Activated CD8-positive, alpha-beta T cell treated with anti-CD3 and anti-CD28 coated beads, Interleukin-2, amount 10 ng/mL, durations not matched to agents 7 days and 5 days (primary cell): ENCODE data around the gene RPRD1B. TPM values are rescaled to one million over a fixed set of nuclear protein-coding genes. Genes with fewer than 3 reads are reported as not detected.
A peak's percentile ranks its signal among the peaks of the same experiment; 100 is the strongest.

ENCODE experiments used
- ATAC-seq: fragments of 150-1000 bp; cut with Tn5 transposase; one replicate; pipeline ENCODE4 v1.10.0; 2021; ENCODE audit warnings: moderate library complexity
- CTCF ChIA-PET: fragments of 350-600 bp; sonication (Branson Sonifier 250); formaldehyde crosslinking; loops from one replicate; lab custom pipeline; 2021; ENCODE audit warnings: antibody characterized with exemption; lab: Charles Lee
- POLR2A ChIA-PET: fragments of 350-600 bp; sonication (Branson Sonifier 250); formaldehyde crosslinking; loops from one replicate; lab custom pipeline; 2021; ENCODE audit warnings: antibody characterized with exemption; lab: Charles Lee
- DNase-seq: peaks from one replicate; pipeline ENCODE4 v3.0.0-alpha.2; 2020
- H3K27ac Mint-ChIP-seq: one replicate; pipeline ENCODE4 v1.8.0; 2021; ENCODE audit warnings: mild to moderate bottlenecking, mixed read lengths
- H3K27me3 Mint-ChIP-seq: one replicate; pipeline ENCODE4 v1.8.0; 2021; ENCODE audit warnings: low read depth, mixed read lengths
- H3K36me3 Mint-ChIP-seq: one replicate; pipeline ENCODE4 v1.8.0; 2021; ENCODE audit warnings: low read depth, mixed read lengths
- H3K4me1 Mint-ChIP-seq: one replicate; pipeline ENCODE4 v1.8.0; 2021; ENCODE audit warnings: low read depth, mixed read lengths
- H3K4me3 Mint-ChIP-seq: one replicate; pipeline ENCODE4 v1.8.0; 2021; ENCODE audit warnings: mild to moderate bottlenecking, mixed read lengths
- H3K9me3 Mint-ChIP-seq: one replicate; pipeline ENCODE4 v1.8.0; 2022; ENCODE audit warnings: mixed read lengths; ENCODE audit not compliant: insufficient read depth
- total RNA-seq, 2 experiments: library from RNA; stranded (reverse); gene quantifications; one replicate each; pipeline ENCODE4 v1.2.3, GENCODE V29; 2021

RPRD1B gene
- total RNA-seq, 2 experiments from 2014 or later = 32.4 to 34.3 TPM

DNA sequence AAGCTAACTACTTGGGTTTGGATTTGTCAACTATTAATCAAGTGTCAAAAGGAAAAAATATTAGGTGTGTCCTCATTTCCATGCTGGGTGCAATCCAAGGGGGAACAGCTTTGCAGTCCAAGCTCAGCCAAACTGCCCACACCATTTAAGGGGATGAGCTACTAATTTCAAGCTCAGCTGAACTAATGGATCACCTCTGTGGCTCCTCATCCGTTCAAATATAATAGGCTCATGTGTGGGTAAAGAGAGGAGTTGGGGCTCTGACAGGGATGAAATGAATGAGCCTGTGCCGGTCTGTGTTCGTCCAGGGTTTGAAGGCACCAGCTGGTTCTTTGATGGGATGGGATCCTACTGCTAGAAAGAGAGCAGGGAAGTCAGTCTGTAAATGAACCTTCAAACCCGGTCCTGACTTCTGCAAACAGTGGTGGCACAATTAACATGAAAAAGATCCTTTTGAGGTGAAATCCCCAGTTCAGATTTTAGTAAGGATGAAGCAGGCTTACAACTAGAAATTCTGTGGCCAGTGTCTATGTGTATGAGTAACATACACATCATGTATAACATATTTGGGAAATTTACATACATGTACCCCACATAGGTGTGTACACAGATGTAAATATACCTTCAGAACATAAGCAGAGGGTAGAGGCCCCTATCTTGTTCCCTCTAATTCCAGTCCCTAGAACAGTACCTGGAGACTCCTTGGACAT lies 42.2 kb upstream of the RPRD1B start:
- Mint-ChIP-seq H3K9me3 (no peaks in the 10 kb centered on the region), H3K4me3 (peak overlapping the region; percentile 21), H3K27me3 (no peaks in the 10 kb centered on the region), H3K4me1 (peaks cover 37% of the 10 kb centered on the region), H3K36me3 (peaks cover 55% of the 10 kb centered on the region), H3K27ac (peak overlapping the region; percentile 88)
- POLR2A ChIA-PET = interaction anchor here (0.6 kb wide), 2 partner anchors 227 to 231 kb away, joined by 3 to 4 read pairs; no protein-coding TSS in a partner anchor
- no peak for DNase-seq
- ATAC-seq = no peak
- CTCF ChIA-PET = interaction anchor here (0.6 to 1.7 kb wide), 4 partner anchors 16 to 76 kb away, joined by 3 to 5 read pairs (median 3); partner anchors contain the start of gene TTI1

DNA sequence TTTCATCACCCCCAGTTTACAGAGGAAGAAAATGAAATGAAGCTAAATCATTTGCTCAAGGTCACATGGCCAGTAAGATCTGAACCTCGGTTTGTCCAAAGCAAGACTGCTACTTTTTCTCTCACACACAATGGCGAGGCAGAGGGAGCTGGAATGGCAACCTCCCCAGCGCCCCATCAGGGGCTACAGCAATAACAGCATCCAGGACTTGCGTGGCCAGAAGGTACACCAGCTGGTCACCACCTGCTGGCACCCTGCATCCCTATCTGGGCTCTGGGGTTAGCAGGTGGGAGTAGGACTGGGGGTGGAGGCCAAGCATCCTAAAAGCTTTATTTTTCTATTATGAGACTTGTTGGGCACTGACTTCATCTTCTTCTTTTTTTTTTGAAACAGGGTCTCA lies 41.6 kb upstream of the RPRD1B start:
- Mint-ChIP-seq H3K27me3 (no peaks in the 10 kb centered on the region), H3K4me3 (no peak overlapping the region), H3K36me3 (peaks cover 55% of the 10 kb centered on the region), H3K9me3 (no peaks in the 10 kb centered on the region), H3K27ac (no peak overlapping the region), H3K4me1 (peaks cover 37% of the 10 kb centered on the region)
- ChIA-PET POLR2A (interaction anchor here (0.6 kb wide), 2 partner anchors 227 to 230 kb away, joined by 3 to 4 read pairs; no protein-coding TSS in a partner anchor), CTCF (interaction anchor here (0.6 to 2.2 kb wide), 5 partner anchors 16 to 427 kb away, joined by 3 to 14 read pairs (median 3); partner anchors contain the start of gene TTI1)
- no peak for DNase-seq
- no peak for ATAC-seq

DNA sequence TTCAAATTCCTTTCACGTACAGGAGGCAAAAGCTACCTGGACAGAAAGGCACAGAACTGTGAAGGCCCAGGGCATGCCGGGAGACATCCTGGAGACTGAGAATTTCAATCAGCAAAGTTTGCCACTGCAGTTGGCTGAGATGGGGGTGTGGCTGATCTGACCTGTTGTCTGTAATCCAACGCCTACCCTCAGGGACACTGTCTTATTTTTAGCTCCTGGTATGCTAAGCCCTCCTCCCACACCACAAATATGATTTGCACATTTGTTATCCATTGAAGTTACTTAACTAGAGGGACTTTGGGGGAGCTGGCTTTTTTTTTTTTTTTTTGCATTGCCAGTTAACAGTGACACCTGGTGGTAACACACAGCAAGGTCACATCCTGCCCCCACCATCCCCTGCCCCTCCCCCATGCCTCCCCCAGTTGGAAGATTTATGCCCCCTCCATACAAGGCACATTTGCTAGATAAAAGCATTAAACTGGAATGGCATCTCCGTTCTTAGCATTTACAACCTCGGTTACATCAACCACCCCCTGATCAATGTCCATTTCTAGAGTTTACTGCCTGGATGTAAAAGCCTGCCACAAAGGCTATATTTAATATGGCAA lies 40.6 kb upstream of the RPRD1B start:
- POLR2A ChIA-PET = no interaction called here
- peak overlapping the region; percentile 53 for H3K27ac Mint-ChIP-seq
- H3K4me1 Mint-ChIP-seq = peaks cover 37% of the 10 kb centered on the region
- ATAC-seq (no peak), DNase-seq (peak; percentile 55)
- H3K9me3 Mint-ChIP-seq = no peaks in the 10 kb centered on the region
- no peaks in the 10 kb centered on the region for H3K27me3 Mint-ChIP-seq
- H3K4me3 Mint-ChIP-seq = no peak overlapping the region
- CTCF ChIA-PET = interaction anchor here (0.8 to 2.4 kb wide), 5 partner anchors 13 to 428 kb away, joined by 3 to 14 read pairs (median 5); partner anchors contain the start of genes RPRD1B and TTI1
- peaks cover 51% of the 10 kb centered on the region for H3K36me3 Mint-ChIP-seq

DNA sequence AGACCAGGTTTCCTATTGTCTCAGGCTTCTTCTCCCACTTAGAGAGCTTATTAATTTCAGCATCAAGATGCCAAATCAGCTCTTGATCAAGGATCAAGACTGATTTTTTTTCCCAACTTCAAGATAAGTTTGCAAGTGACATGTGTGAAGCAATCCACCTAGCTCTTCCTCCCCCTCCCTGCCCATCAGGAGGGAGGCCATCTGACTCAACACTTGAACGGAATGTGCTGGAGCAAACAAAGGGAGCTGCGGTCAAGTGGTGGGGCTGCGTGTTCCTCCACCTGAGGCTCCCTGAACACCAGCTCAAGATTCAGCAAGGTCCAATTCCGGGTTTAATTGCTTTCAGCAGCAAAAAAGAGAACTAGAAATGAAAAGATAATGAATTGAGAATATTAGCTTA lies 39.0 kb upstream of the RPRD1B start:
- no peak for ATAC-seq

DNA sequence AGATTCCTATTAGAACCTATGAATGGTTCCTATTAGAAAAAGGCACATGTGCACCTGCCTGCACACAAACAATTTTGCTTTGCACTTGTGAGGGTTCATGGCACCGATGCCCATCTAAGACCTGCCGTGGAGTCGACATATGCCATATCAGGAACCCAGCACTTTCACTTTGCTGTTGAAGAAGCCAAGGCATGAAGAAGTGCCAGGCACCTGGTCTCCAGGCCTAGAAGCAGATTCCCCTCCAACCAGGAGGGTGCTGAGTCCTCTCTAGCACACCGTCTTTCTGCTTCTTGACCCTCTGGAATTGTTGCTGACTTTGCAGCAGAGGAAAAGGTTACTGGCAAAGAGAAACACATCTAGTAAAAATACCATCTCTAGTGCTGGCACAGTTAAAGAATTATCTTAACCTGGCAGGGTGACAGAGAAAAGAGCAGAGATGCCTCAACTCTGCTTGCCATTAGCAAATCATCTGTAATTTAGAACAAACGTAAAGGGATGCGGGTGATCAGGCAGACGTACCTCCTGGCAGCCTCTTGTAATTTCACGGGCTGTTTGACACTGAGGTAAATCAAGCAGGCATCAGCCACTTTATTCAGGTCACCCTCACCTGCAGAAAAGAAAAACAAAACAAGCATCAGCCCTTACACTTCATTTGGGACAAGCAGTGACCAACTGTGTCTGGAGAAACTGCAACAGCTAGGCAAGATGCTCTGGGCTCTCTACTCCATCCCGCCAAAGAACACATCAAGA lies 37.5 kb upstream of the RPRD1B start:
- peak overlapping the region; percentile 2 for H3K27ac Mint-ChIP-seq
- ATAC-seq = no peak

More for the DNA sequence above, 39.0 kb upstream of the RPRD1B start:
- DNase-seq = no peak
- Mint-ChIP-seq H3K9me3 (no peaks in the 10 kb centered on the region), H3K27ac (no peak overlapping the region), H3K4me1 (peaks cover 31% of the 10 kb centered on the region), H3K27me3 (no peaks in the 10 kb centered on the region), H3K4me3 (no peak overlapping the region), H3K36me3 (peaks cover 51% of the 10 kb centered on the region)
- POLR2A ChIA-PET = no interaction called here
- CTCF ChIA-PET = interaction anchor here (1.2 to 2.4 kb wide), 4 partner anchors 33 to 429 kb away, joined by 3 to 8 read pairs (median 4); partner anchors contain the start of genes RPRD1B and TTI1

DNA sequence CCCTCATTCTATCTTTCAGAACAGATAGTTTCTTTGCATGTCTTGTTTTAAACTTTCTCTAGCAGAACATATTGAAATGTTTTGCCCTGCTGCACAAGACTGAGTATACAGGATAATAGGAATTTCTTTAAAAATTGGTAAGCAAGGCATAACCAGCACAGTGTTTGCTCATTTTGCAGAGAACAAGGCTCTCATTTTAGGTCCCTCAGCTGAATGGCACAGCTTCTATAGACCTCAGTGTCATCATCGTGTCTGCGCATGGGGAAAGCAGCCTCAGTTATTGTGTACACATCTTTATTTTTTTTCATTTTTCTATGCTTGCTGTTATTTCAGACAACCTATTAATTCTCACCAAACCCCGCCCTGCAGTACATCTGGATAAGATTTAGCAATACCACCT lies 36.0 kb upstream of the RPRD1B start:
- no peak overlapping the region for H3K4me3 Mint-ChIP-seq
- H3K27ac Mint-ChIP-seq = no peak overlapping the region
- CTCF ChIA-PET = no interaction called here

More for the DNA sequence above, 37.5 kb upstream of the RPRD1B start:
- no peaks in the 10 kb centered on the region for H3K9me3 Mint-ChIP-seq
- ChIA-PET CTCF (interaction anchor here (1.5 kb wide), 1 partner anchor 31 kb away, joined by 3 read pairs; no protein-coding TSS in a partner anchor), POLR2A (no interaction called here)
- H3K36me3 Mint-ChIP-seq = peaks cover 50% of the 10 kb centered on the region
- peaks cover 16% of the 10 kb centered on the region for H3K4me1 Mint-ChIP-seq
- no peak for DNase-seq
- no peak overlapping the region for H3K4me3 Mint-ChIP-seq
- H3K27me3 Mint-ChIP-seq = no peaks in the 10 kb centered on the region

DNA sequence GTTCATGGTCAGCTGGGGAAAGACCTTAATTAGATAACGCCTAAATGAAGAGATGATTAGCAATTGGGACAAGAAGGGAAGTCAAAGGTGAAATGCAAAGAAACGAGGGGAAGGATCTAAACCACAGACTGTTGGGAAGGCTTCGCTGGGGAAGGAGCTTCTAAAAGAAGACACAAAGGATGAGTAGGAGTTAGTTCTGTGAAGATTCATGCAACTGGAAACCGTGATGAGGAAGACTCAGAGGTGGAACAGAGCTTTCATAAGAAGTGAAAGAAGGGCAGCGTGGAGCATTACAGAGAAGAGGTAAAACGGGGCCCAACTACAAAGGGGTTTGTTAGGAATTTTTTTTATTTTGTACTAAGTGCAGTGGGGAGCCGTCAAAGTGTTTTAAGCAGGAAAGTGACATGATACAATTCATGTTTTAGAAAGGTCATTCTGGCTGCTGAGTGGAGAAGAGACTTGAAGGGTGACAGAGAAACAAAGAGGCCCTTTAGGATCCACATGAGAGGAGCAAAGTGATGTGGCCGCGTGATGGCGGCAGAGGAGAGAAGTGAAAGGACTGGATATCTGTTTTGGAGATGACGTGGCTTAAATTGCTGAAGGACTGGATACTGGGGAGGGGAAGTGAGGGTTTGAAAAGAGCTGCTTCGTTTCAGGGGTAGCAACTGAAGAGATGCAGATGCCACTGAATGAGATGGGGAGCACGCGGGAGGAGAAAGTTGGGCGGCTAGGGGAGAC lies 33.9 kb upstream of the RPRD1B start:
- no peak overlapping the region for H3K4me3 Mint-ChIP-seq
- DNase-seq (no peak), ATAC-seq (no peak)
- no peaks in the 10 kb centered on the region for H3K9me3 Mint-ChIP-seq
- ChIA-PET CTCF (interaction anchor here (1.2 kb wide), 1 partner anchor 11 kb away, joined by 4 read pairs; no protein-coding TSS in a partner anchor), POLR2A (interaction anchor here (0.7 to 1.0 kb wide), 2 partner anchors 34 to 931 kb away, joined by 3 read pairs; partner anchors contain the start of genes RPRD1B and TTI1)
- H3K36me3 Mint-ChIP-seq = peaks cover 46% of the 10 kb centered on the region
- no peaks in the 10 kb centered on the region for H3K4me1 Mint-ChIP-seq
- H3K27me3 Mint-ChIP-seq = no peaks in the 10 kb centered on the region
- no peak overlapping the region for H3K27ac Mint-ChIP-seq

More for the DNA sequence above, 36.0 kb upstream of the RPRD1B start:
- Mint-ChIP-seq H3K9me3 (no peaks in the 10 kb centered on the region), H3K36me3 (peaks cover 53% of the 10 kb centered on the region), H3K27me3 (no peaks in the 10 kb centered on the region), H3K4me1 (peaks cover 7% of the 10 kb centered on the region)
- DNase-seq (no peak), ATAC-seq (no peak)
- POLR2A ChIA-PET = interaction anchor here (1.2 kb wide), 1 partner anchor 36 kb away, joined by 5 read pairs; the partner anchor contains the start of gene RPRD1B

DNA sequence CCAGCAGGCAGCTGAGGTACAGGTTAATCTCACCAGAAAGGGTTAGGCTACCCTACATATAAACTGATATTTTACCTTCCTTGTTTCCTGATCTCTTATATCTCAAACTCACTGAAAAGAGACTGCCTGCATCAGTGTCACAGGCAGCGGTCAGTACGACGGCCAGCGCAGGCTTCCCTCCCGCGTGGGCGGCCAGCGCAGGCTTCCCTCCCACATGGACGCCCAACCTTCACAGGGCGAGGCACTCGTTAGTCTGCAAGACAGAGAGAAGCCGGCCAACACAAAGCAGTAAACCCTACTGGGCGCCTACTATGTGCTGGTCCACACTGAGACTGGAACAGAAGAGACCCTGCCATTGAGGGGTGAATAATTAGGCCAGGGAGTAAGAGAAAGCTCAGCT lies 33.3 kb upstream of the RPRD1B start:
- Mint-ChIP-seq H3K4me1 (no peaks in the 10 kb centered on the region), H3K9me3 (no peaks in the 10 kb centered on the region), H3K36me3 (peaks cover 45% of the 10 kb centered on the region), H3K27me3 (no peaks in the 10 kb centered on the region), H3K27ac (no peak overlapping the region), H3K4me3 (no peak overlapping the region)
- ATAC-seq = no peak
- no peak for DNase-seq
- ChIA-PET CTCF (no interaction called here), POLR2A (interaction anchor here (0.7 kb wide), 1 partner anchor 930 kb away, joined by 3 read pairs; no protein-coding TSS in a partner anchor)

DNA sequence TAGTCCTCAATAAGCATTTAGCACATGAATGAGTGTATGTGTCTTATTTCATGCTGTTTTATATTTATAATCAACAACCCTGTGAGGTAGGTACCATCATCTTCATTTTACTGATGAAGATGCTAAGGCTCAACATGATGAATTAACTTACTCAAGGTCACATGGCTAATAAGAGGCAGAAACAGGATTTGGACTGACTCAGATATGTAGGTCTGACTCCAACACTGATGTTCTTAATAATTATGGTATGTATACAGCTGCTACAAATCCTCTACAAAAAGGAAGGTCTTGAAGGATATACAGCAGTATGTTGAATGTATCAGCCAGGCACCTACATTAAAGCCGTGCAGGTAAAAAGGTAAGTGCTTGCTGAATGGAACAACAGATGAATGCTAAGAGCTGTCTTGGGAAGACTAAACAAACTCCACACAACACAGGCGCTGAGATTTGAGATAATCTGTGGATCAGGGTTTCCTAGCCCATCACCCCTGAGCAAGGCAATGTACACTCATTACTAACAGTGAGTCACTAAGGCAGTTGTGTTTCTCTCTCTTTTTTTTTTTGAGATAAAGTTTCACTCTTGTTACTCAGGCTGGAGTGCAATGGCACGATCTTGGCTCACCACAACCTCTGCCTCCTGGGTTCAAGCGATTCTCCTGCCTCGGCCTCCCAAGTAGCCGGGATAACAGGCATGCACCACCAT lies 32.2 kb upstream of the RPRD1B start:
- Mint-ChIP-seq H3K4me1 (no peaks in the 10 kb centered on the region), H3K4me3 (no peak overlapping the region), H3K27ac (no peak overlapping the region), H3K9me3 (no peaks in the 10 kb centered on the region), H3K27me3 (no peaks in the 10 kb centered on the region), H3K36me3 (peaks cover 43% of the 10 kb centered on the region)
- DNase-seq (no peak), ATAC-seq (no peak)
- ChIA-PET POLR2A (no interaction called here), CTCF (no interaction called here)

DNA sequence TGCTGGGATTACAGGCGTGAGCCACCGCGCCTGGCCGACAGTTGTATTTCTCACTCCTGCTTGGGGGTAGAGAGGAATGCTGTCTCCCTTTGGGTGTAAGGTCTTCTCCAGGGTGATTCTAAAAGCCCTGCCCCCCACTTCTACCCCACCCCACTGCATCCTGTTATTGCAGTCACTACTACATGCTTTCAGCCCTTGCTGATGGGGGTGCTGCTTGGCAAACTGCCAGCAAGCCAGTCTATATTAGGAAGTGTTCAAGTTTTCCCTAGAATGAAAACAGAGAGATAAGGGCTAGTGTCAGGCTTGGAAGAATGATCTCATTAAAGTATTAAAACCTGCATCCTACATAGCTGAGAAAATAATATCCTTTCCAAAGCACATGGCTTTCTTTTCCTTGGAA lies 31.6 kb upstream of the RPRD1B start:
- H3K4me1 Mint-ChIP-seq = no peaks in the 10 kb centered on the region
- ATAC-seq (no peak), DNase-seq (no peak)
- H3K27me3 Mint-ChIP-seq = no peaks in the 10 kb centered on the region
- H3K4me3 Mint-ChIP-seq = no peak overlapping the region
- no peaks in the 10 kb centered on the region for H3K9me3 Mint-ChIP-seq
- ChIA-PET CTCF (no interaction called here), POLR2A (no interaction called here)
- H3K27ac Mint-ChIP-seq = no peak overlapping the region
- peaks cover 47% of the 10 kb centered on the region for H3K36me3 Mint-ChIP-seq
